Mucosa of rectum (tissue), 2 donors: ENCODE data around the gene HS3ST5.

Source experiments
- H3K27ac ChIP-seq, 2 donors: one replicate each; pipeline ENCODE4 v1.7.0; 2013; ENCODE audit warnings: inconsistent platforms in 2 of 2, low read depth in 2 of 2, low read length in 2 of 2
- H3K27me3 ChIP-seq, 2 donors: one replicate each; pipeline ENCODE4 v1.7.0; 2013; ENCODE audit warnings: low read length in 2 of 2; ENCODE audit not compliant: control insufficient read depth in 2 of 2, insufficient read depth in 2 of 2
- H3K36me3 ChIP-seq, 2 donors: one replicate each; pipeline ENCODE4 v1.7.0; 2013; ENCODE audit warnings: low read length in 2 of 2; ENCODE audit not compliant: control insufficient read depth in 2 of 2, insufficient read depth in 2 of 2
- H3K4me1 ChIP-seq, 2 donors: one replicate each; pipeline ENCODE4 v1.7.0; 2013; ENCODE audit warnings: low read length in 2 of 2, mild to moderate bottlenecking in 1 of 2; ENCODE audit not compliant: control insufficient read depth in 2 of 2, insufficient read depth in 2 of 2
- H3K4me3 ChIP-seq, 2 donors: one replicate each; pipeline ENCODE4 v1.7.0; 2013; ENCODE audit warnings: low read length in 2 of 2
- H3K9ac ChIP-seq, 2 donors: one replicate each; pipeline ENCODE4 v1.7.0; 2013; ENCODE audit warnings: low read length in 2 of 2, low read depth in 1 of 2, mild to moderate bottlenecking in 1 of 2
- H3K9me3 ChIP-seq, 2 donors: one replicate each; pipeline ENCODE4 v1.7.0; 2013; ENCODE audit warnings: low read length in 2 of 2; ENCODE audit not compliant: control insufficient read depth in 2 of 2
- donor health status: healthy.
- donor health status: Normal muscosa, but diverticular disease.

HS3ST5 gene

GRCh38 chr6:114304304-114304887, 38.4 kb downstream of the HS3ST5 start:
- no peak overlapping the region for H3K9ac ChIP-seq
- H3K36me3 ChIP-seq: no peaks in the 10 kb centered on the region
- no peaks in the 10 kb centered on the region for H3K4me1 ChIP-seq
- no peaks in the 10 kb centered on the region for H3K9me3 ChIP-seq
- H3K27me3 ChIP-seq: no peaks in the 10 kb centered on the region
- no peak overlapping the region for H3K27ac ChIP-seq
- H3K4me3 ChIP-seq: no peak overlapping the region

GRCh38 chr6:114301596-114302219, 41.1 kb downstream of the HS3ST5 start:
- Histone ChIP-seq H3K9me3 (no peaks in the 10 kb centered on the region), H3K9ac (no peak overlapping the region), H3K4me3 (no peak overlapping the region), H3K36me3 (no peaks in the 10 kb centered on the region), H3K4me1 (no peaks in the 10 kb centered on the region), H3K27ac (no peak overlapping the region), H3K27me3 (no peaks in the 10 kb centered on the region)

- Histone ChIP-seq H3K9me3 (no peaks in the 10 kb centered on the region), H3K27ac (no peak overlapping the region), H3K4me1 (no peaks in the 10 kb centered on the region)
Observed at GRCh38 chr6:114297135-114297534, 45.7 kb downstream of the HS3ST5 start.

GRCh38 chr6:114292431-114292830, 50.4 kb downstream of the HS3ST5 start:
- H3K27ac ChIP-seq: no peak overlapping the region
- H3K4me3 ChIP-seq: no peak overlapping the region
- H3K9ac ChIP-seq: no peak overlapping the region
- H3K27me3 ChIP-seq: no peaks in the 10 kb centered on the region
- no peaks in the 10 kb centered on the region for H3K4me1 ChIP-seq
- H3K36me3 ChIP-seq: no peaks in the 10 kb centered on the region
- no peaks in the 10 kb centered on the region for H3K9me3 ChIP-seq

More at GRCh38 chr6:114297135-114297534, 45.7 kb downstream of the HS3ST5 start:
- H3K36me3 ChIP-seq: no peaks in the 10 kb centered on the region
- no peak overlapping the region for H3K9ac ChIP-seq
- no peaks in the 10 kb centered on the region for H3K27me3 ChIP-seq
- no peak overlapping the region for H3K4me3 ChIP-seq

- H3K4me1 ChIP-seq: no peaks in the 10 kb centered on the region
- H3K27me3 ChIP-seq: no peaks in the 10 kb centered on the region
- no peaks in the 10 kb centered on the region for H3K9me3 ChIP-seq
- H3K27ac ChIP-seq: no peak overlapping the region
- no peak overlapping the region for H3K4me3 ChIP-seq
- no peak overlapping the region for H3K9ac ChIP-seq
- H3K36me3 ChIP-seq: no peaks in the 10 kb centered on the region
Observed at GRCh38 chr6:114291428-114291827, 51.4 kb downstream of the HS3ST5 start.

GRCh38 chr6:114290864-114291263, 52.0 kb downstream of the HS3ST5 start:
- Histone ChIP-seq H3K36me3 (no peaks in the 10 kb centered on the region), H3K9me3 (no peaks in the 10 kb centered on the region), H3K4me3 (no peak overlapping the region), H3K27me3 (no peaks in the 10 kb centered on the region), H3K27ac (no peak overlapping the region), H3K4me1 (no peaks in the 10 kb centered on the region), H3K9ac (no peak overlapping the region)

GRCh38 chr6:114288701-114289495, 53.9 kb downstream of the HS3ST5 start:
- no peaks in the 10 kb centered on the region for H3K4me1 ChIP-seq
- no peak overlapping the region for H3K4me3 ChIP-seq
- H3K27me3 ChIP-seq: no peaks in the 10 kb centered on the region
- no peak overlapping the region for H3K9ac ChIP-seq
- no peaks in the 10 kb centered on the region for H3K36me3 ChIP-seq
- no peak overlapping the region for H3K27ac ChIP-seq
- no peaks in the 10 kb centered on the region for H3K9me3 ChIP-seq

GRCh38 chr6:114287461-114287860, 55.4 kb downstream of the HS3ST5 start:
- H3K4me3 ChIP-seq: no peak overlapping the region
- H3K4me1 ChIP-seq: no peaks in the 10 kb centered on the region
- no peaks in the 10 kb centered on the region for H3K9me3 ChIP-seq
- no peak overlapping the region for H3K9ac ChIP-seq
- H3K27me3 ChIP-seq: peaks cover 0 to under 1% of the 10 kb centered on the region in 2 donors
- no peak overlapping the region for H3K27ac ChIP-seq
- H3K36me3 ChIP-seq: no peaks in the 10 kb centered on the region

GRCh38 chr6:114286211-114286610, 56.6 kb downstream of the HS3ST5 start:
- H3K9me3 ChIP-seq: no peaks in the 10 kb centered on the region
- no peak overlapping the region for H3K9ac ChIP-seq
- H3K36me3 ChIP-seq: no peaks in the 10 kb centered on the region
- peaks cover 0 to 1% of the 10 kb centered on the region in 2 donors for H3K27me3 ChIP-seq
- no peak overlapping the region for H3K4me3 ChIP-seq
- H3K4me1 ChIP-seq: no peaks in the 10 kb centered on the region
- no peak overlapping the region for H3K27ac ChIP-seq

GRCh38 chr6:114284281-114284680, 58.5 kb downstream of the HS3ST5 start:
- no peaks in the 10 kb centered on the region for H3K36me3 ChIP-seq
- no peak overlapping the region for H3K27ac ChIP-seq
- no peak overlapping the region for H3K4me3 ChIP-seq
- H3K27me3 ChIP-seq: peaks cover 0 to 1% of the 10 kb centered on the region in 2 donors
- no peaks in the 10 kb centered on the region for H3K9me3 ChIP-seq
- H3K9ac ChIP-seq: no peak overlapping the region
- H3K4me1 ChIP-seq: no peaks in the 10 kb centered on the region
